Measurements from ENCODE around the gene AK2.
"Not testable (repeated sequence)": the region's sequence is repeated elsewhere in the genome, so short reads cannot be mapped to it uniquely, and the experiment has no call there.

AK2 gene

GRCh38 chr1:32977546-32978087 lies 59.1 kb downstream of the AK2 start:
- no peak overlapping the region for H3K27ac ChIP-seq
- TF ChIP-seq, protein P1, sequence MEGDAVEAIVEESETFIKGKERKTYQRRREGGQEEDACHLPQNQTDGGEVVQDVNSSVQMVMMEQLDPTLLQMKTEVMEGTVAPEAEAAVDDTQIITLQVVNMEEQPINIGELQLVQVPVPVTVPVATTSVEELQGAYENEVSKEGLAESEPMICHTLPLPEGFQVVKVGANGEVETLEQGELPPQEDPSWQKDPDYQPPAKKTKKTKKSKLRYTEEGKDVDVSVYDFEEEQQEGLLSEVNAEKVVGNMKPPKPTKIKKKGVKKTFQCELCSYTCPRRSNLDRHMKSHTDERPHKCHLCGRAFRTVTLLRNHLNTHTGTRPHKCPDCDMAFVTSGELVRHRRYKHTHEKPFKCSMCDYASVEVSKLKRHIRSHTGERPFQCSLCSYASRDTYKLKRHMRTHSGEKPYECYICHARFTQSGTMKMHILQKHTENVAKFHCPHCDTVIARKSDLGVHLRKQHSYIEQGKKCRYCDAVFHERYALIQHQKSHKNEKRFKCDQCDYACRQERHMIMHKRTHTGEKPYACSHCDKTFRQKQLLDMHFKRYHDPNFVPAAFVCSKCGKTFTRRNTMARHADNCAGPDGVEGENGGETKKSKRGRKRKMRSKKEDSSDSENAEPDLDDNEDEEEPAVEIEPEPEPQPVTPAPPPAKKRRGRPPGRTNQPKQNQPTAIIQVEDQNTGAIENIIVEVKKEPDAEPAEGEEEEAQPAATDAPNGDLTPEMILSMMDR (conservative IDR thresholded peaks at IDR 0.05) = no peak
- TF ChIP-seq ZFX (IDR thresholded peaks at IDR 0.05) = no peak

GRCh38 chr1:32975055-32975454 lies 61.6 kb downstream of the AK2 start:
- H3K27ac ChIP-seq = not testable (repeated sequence)

- peak overlapping the region; percentile 46; the same call in 1 of the 2 replicates for H3K27ac ChIP-seq
These were observed 63.2 kb downstream of the AK2 start for GRCh38 chr1:32973458-32973857.

GRCh38 chr1:32972814-32973428 lies 63.8 kb downstream of the AK2 start:
- H3K27ac ChIP-seq = peak overlapping the region; percentile 46
- TF ChIP-seq ZFX (IDR thresholded peaks at IDR 0.05) = no peak
- TF ChIP-seq, protein P1 (conservative IDR thresholded peaks at IDR 0.05) = no peak

- TF ChIP-seq ZFX (IDR thresholded peaks at IDR 0.05) = no peak
- TF ChIP-seq, protein P1 (conservative IDR thresholded peaks at IDR 0.05) = no peak
- H3K27ac ChIP-seq = no peak overlapping the region
These were observed 65.1 kb downstream of the AK2 start for GRCh38 chr1:32971576-32971975.

- H3K27ac ChIP-seq = no peak overlapping the region
- TF ChIP-seq ZFX (IDR thresholded peaks at IDR 0.05) = no peak
- TF ChIP-seq, protein P1 (conservative IDR thresholded peaks at IDR 0.05) = no peak
These were observed 65.5 kb downstream of the AK2 start for GRCh38 chr1:32971156-32971555.

GRCh38 chr1:32969566-32969965 lies 67.1 kb downstream of the AK2 start:
- no peak overlapping the region for H3K27ac ChIP-seq
- no peak for TF ChIP-seq ZFX (IDR thresholded peaks at IDR 0.05)
- TF ChIP-seq, protein P1 (conservative IDR thresholded peaks at IDR 0.05) = no peak

- no peak overlapping the region for H3K27ac ChIP-seq
- TF ChIP-seq, protein P1 (conservative IDR thresholded peaks at IDR 0.05) = no peak
- no peak for TF ChIP-seq ZFX (IDR thresholded peaks at IDR 0.05)
These were observed 68.7 kb downstream of the AK2 start for GRCh38 chr1:32967888-32968568.
